ENCODE measurements around the gene ZFYVE21. TPM values are rescaled to one million over a fixed set of nuclear protein-coding genes. Genes with fewer than 3 reads are reported as not detected.

The ZFYVE21 gene
- total RNA-seq, 1 experiment from 2014 or later, result 47.2 TPM

DNA sequence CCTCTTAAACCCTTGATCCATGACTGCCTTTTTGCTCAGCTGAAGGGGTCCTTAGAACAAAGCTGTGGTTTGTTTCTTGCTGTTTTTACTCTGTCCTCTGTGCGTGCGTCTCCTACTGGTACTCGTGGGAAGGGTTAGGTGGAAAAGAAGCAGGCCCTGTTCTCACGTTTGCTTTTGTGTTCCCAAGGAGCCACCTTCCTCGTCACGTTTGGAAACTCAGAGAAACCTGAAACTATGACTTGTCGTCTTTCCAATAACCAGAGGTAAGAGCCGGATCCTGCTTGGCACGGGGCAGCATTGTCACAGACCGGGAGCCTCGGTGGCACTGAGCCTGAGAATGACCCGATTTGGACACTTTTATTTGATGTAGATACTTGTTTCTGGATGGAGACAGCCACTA lies 13.1 kb downstream of the ZFYVE21 start:
- CTCF ChIA-PET, result no interaction called here
- H4K20me1 ChIP-seq (ENCODE audit: low read length), result no peaks in the 10 kb centered on the region

DNA sequence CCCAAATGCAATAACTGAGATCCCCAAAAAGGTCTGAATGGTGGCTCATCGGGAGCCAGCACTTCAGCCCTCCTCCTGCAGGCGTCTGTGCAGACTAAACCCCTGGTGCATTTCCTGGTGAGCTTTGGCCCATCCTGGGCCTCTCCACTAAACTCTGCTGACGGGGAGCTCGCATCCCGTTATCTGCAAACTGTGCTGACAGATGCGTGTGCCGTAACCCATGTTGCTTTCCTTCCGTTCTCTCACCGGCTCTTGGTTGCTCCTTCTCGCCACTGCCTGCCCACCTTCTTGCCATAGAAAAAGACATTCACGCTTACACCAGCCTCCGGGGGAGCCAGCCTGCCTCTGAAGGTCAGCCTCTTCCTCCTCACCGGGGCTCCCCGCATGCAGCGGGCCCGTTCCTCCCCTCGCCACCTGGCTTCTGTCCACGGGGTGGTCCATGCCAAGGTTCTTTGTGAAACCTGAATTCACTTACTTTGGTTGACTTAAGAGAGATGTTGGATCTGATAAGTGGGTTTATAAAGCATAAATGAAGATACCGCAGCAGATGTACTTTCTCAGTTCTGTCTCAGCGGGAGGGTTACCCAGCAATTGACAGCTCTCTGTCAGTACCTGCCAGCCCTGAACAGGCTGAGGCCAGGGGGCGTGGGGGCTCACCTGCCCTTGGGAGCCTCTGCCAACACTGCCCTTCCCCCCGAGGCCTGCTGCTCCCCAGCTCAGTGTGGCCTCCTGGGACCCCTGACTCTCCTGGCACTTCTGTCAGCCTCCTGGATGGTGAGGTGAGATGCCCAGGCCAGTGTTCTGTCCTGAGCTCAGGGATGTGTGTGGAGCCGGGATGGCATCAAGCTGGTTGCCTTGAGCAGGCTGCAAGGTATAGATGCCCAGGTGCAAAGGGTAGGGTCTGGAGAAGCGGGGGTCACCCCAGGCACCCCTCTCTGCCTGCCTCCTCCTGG lies 14.2 kb downstream of the ZFYVE21 start:
- Histone ChIP-seq H3K27me3 (ENCODE audit: low read length) (no peaks in the 10 kb centered on the region), H3K9me3 (ENCODE audit: low read length) (no peaks in the 10 kb centered on the region), H2AFZ (ENCODE audit: low read length) (no peak overlapping the region), H4K20me1 (ENCODE audit: low read length) (no peaks in the 10 kb centered on the region), H3K4me3 (ENCODE audit: low read length) (no peak overlapping the region), H3K4me1 (ENCODE audit: insufficient read depth, low read length) (no peaks in the 10 kb centered on the region), H3K27ac (ENCODE audit: low read length) (no peak overlapping the region), H3F3A (ENCODE audit: low read length, unreplicated experiment) (no peaks in the 10 kb centered on the region), H3K79me2 (ENCODE audit: low read length) (peaks cover 15% of the 10 kb centered on the region), H3K4me2 (ENCODE audit: low read length) (no peak overlapping the region), H3K9ac (ENCODE audit: low read length) (no peak overlapping the region), H3K9me2 (replicated peaks; ENCODE audit: low read length) (no peaks in the 10 kb centered on the region), H3K36me3 (ENCODE audit: low read depth, low read length) (peaks cover 1% of the 10 kb centered on the region; the same call in 1 of the 2 replicates)
- TF ChIP-seq EZH2 (IDR thresholded peaks at IDR 0.05; ENCODE audit: low read length, unreplicated experiment) (no peak), CTCF (conservative IDR thresholded peaks at IDR 0.05; ENCODE audit: low read depth, low read length) (no peak), EZH2phosphoT487 (IDR thresholded peaks at IDR 0.05; ENCODE audit: borderline replicate concordance, low read length) (no peak)
- CTCF ChIA-PET, result no interaction called here
- no peak for ATAC-seq
- intact Hi-C loops (cut with micrococcal nuclease), result no loop called here
- no peak for DNase-seq
- no TSS peak for BruUV-seq (replicated peaks)
- POLR2A ChIA-PET (ENCODE audit: unreplicated experiment), result no interaction called here

More for the DNA sequence above, 13.1 kb downstream of the ZFYVE21 start:
- H3K9me3 ChIP-seq (ENCODE audit: low read length), result no peaks in the 10 kb centered on the region
- no peaks in the 10 kb centered on the region; the same call in 1 of the 2 replicates for H3K36me3 ChIP-seq (ENCODE audit: low read depth, low read length)
- H3K4me1 ChIP-seq (ENCODE audit: insufficient read depth, low read length), result no peaks in the 10 kb centered on the region
- no peak overlapping the region for H3K9ac ChIP-seq (ENCODE audit: low read length)
- H3K9me2 ChIP-seq (replicated peaks; ENCODE audit: low read length), result no peaks in the 10 kb centered on the region
- ATAC-seq (no peak), DNase-seq (no peak)
- no TSS peak for BruUV-seq (replicated peaks)
- H3F3A ChIP-seq (ENCODE audit: low read length, unreplicated experiment), result no peaks in the 10 kb centered on the region
- TF ChIP-seq EZH2phosphoT487 (IDR thresholded peaks at IDR 0.05; ENCODE audit: borderline replicate concordance, low read length) (no peak), EZH2 (IDR thresholded peaks at IDR 0.05; ENCODE audit: low read length, unreplicated experiment) (no peak), CTCF (conservative IDR thresholded peaks at IDR 0.05; ENCODE audit: low read depth, low read length) (no peak)
- intact Hi-C loops (cut with micrococcal nuclease), result no loop called here
- H3K27ac ChIP-seq (ENCODE audit: low read length), result no peak overlapping the region
- no peak overlapping the region for H3K4me2 ChIP-seq (ENCODE audit: low read length)
- POLR2A ChIA-PET (ENCODE audit: unreplicated experiment), result no interaction called here
- peaks cover 26% of the 10 kb centered on the region for H3K79me2 ChIP-seq (ENCODE audit: low read length)
- H3K4me3 ChIP-seq (ENCODE audit: low read length), result no peak overlapping the region
- H2AFZ ChIP-seq (ENCODE audit: low read length), result no peak overlapping the region
- H3K27me3 ChIP-seq (ENCODE audit: low read length), result no peaks in the 10 kb centered on the region

DNA sequence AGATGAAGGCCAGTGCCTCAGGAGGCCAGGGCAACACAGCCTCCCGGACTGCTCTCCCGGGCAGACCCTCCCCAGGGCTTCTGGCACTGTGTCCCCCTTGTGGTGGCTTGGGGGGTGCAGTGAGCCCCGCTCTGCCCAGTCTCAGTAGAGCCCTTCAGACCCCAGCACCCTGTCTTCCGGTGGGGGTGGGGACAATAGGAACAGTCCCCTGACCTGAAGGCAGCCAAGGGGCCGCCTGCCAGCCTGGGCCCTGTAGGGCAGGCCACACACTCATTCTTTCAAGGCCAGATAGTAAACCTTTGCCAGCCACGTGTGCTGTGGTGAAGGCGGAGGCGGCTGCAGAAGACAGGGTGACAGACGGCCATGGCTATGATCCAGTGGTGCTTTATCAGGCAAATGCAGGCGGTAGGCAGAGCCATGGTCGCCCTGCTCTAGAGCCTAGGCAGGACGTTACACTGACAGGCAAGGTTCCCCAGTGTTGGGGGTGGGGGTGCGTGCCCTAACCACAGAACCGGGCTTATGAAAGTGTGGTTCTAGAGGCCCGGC lies 15.0 kb downstream of the ZFYVE21 start:
- no peaks in the 10 kb centered on the region for H3K9me2 ChIP-seq (replicated peaks; ENCODE audit: low read length)
- H3K36me3 ChIP-seq (ENCODE audit: low read depth, low read length), result peaks cover 3% of the 10 kb centered on the region; the same call in 1 of the 2 replicates
- H2AFZ ChIP-seq (ENCODE audit: low read length), result no peak overlapping the region
- H3K4me1 ChIP-seq (ENCODE audit: insufficient read depth, low read length), result no peaks in the 10 kb centered on the region
- no peak for TF ChIP-seq EZH2 (IDR thresholded peaks at IDR 0.05; ENCODE audit: low read length, unreplicated experiment)
- TF ChIP-seq CTCF (conservative IDR thresholded peaks at IDR 0.05; ENCODE audit: low read depth, low read length), result no peak; the same call in 1 of the 2 replicates
- TF ChIP-seq EZH2phosphoT487 (IDR thresholded peaks at IDR 0.05; ENCODE audit: borderline replicate concordance, low read length), result no peak
- H4K20me1 ChIP-seq (ENCODE audit: low read length), result no peaks in the 10 kb centered on the region
- H3K9me3 ChIP-seq (ENCODE audit: low read length), result no peaks in the 10 kb centered on the region
- no peak overlapping the region for H3K4me3 ChIP-seq (ENCODE audit: low read length)
- no peak overlapping the region for H3K4me2 ChIP-seq (ENCODE audit: low read length)
- H3K79me2 ChIP-seq (ENCODE audit: low read length), result peaks cover 8% of the 10 kb centered on the region
- H3K9ac ChIP-seq (ENCODE audit: low read length), result no peak overlapping the region
- ATAC-seq, result no peak
- DNase-seq, result no peak
- CTCF ChIA-PET, result no interaction called here
- BruUV-seq (replicated peaks), result no TSS peak
- no peak overlapping the region for H3K27ac ChIP-seq (ENCODE audit: low read length)
- no peaks in the 10 kb centered on the region for H3K27me3 ChIP-seq (ENCODE audit: low read length)
- POLR2A ChIA-PET (ENCODE audit: unreplicated experiment), result no interaction called here
- intact Hi-C loops (cut with micrococcal nuclease), result no loop called here
- no peaks in the 10 kb centered on the region for H3F3A ChIP-seq (ENCODE audit: low read length, unreplicated experiment)

Data from PC-3 (cell line).